Measurements from ENCODE around the gene DNM2.
A peak's percentile ranks its signal among the peaks of the same experiment; 100 is the strongest.
"Not testable (repeated sequence)": the region's sequence is repeated elsewhere in the genome, so short reads cannot be mapped to it uniquely, and the experiment has no call there.

DNM2 gene

DNA sequence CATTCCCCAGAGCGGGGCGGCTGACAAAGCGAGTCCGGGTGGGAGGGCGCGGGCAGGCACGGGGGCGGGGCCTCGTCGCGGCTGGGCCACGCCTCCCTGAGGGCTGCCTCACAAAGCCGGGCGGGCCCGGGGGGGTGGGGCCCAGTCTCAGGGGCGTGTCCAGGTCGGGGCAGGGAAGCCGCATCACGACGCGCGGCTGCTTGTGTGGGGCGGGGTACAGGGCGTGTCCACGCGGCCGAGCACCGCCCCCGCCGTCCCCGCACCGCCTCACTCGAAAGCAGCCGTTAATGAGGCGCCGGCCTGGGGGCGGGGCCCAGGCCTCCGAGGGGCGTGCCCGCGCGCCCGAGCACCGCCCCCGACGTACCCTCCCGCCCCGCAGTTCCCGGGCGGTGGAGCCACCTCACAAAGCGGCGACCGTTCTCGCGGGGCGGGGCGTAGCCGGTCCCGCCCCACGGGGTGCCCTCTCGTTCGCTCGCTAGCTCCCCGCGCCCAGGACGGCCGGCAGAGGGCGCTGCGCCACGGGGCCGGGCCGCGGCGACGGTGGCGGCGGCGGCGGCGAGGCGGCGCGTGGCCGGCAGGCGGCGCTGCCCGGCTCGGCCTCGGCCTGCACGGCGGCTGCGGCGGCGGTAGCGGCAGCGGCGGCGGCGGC, 153.2 kb downstream of the DNM2 start, which contains the start of gene CARM1:
Gene CARM1 (plus strand): TSS at position 599 of the 649 bp plus-strand sequence. CDS start 150 bp downstream, outside the sequence.
- peak; percentile 97 to 99 for DNase-seq

DNA sequence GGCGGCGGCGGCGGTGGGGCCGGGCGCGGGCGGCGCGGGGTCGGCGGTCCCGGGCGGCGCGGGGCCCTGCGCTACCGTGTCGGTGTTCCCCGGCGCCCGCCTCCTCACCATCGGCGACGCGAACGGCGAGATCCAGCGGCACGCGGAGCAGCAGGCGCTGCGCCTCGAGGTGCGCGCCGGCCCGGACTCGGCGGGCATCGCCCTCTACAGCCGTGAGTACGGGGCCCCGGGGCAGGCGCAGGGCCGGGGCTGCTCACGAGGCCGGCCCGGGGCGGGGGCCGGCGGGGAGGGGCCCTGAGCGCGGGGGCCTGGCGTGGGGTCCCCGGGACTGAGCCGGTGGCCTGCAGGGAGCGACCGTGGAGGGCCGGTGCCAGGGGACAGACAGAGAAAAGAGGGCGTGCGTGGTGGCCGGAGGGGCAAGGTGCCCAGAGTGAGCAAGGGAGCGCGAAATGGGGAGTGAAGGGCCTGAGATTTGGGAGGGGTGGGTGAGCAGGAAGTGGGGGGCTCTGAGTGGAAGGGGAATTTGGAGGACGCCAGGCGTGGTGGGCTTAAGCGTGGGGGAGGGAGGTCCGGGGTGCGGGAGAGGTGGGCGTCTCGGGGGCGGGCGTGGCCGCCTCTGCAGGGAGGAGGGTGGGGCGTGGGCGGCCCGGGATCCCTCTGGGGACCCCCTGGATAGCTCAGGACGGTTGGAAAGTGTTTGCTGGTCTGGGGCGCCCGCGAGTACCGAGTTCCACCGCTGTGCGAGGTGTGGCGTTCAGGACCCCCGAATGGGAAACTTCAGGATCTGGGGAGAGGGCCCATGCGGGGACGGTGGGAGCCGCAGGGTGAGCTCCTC, 154.0 kb downstream of the DNM2 start:
- no peak for DNase-seq

GRCh38 chr19:10872546-10873107, 154.7 kb downstream of the DNM2 start:
- DNase-seq, result no peak

DNA sequence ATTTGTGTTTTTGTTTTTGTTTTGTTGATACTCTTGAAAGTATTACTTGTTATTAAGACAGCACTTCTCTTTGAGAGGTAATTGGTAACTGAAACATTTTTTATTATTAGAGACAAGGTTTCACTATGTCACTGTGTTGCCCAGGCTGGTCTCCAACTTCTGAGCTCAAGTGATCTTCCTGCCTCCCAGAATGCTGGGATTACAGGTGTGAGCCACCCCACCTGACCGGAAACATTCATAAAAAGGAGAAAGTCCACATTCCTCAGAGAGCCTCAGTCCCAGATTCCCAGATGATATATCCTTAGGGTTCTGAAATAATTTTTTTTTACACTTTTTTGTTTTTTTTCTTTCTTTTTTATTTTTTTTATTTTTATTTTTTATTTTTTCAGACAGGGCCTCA, 156.1 kb downstream of the DNM2 start:
- DNase-seq, result no peak

DNA sequence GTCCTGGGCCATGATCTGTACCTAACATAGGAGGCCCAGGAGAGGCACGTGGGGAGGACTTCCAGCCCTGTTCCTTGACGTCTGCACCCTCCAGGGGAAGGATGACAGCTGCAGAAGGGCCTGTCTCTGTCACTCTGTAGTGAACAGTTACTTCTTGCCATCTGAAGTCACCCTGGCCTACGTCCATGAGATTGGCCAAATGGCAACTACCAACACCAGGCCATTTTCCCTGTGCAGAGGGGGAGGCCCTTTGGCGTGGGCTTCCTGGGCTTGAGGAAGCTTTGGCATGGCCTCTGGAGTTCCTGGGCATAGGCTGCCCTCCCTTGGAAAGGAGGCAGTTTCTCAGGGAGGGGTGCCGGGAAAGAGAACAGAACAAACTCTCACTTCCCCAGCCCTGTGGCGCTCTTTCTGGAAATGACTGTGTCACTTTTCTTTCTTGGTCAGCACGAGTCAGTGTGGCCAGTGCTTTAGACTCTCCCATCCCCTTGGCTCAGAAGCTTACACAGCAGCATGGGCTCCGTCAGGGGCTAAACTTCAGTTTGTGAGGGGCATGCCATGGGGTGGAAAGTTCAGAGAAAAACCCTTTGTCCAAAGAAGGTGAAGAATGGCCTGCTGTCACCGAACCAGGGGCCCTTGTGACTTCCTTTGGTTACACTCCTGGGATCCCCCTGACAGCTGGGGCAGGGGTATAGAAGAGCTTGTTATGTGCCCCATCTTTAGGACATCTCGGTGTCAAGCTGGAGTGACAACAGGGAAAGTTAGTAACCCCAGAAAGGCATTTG, 158.8 kb downstream of the DNM2 start:
- peak in 1 of 2 donors; percentile 42 for DNase-seq

GRCh38 chr19:10877608-10878007, 159.7 kb downstream of the DNM2 start:
- DNase-seq, result not testable (repeated sequence)

- no peak for DNase-seq
Observed at GRCh38 chr19:10878253-10878652, 160.4 kb downstream of the DNM2 start.
